ENCODE measurements around the gene F12.
"Not testable (repeated sequence)": the region's sequence is repeated elsewhere in the genome, so short reads cannot be mapped to it uniquely, and the experiment has no call there.

Gene F12

DNA sequence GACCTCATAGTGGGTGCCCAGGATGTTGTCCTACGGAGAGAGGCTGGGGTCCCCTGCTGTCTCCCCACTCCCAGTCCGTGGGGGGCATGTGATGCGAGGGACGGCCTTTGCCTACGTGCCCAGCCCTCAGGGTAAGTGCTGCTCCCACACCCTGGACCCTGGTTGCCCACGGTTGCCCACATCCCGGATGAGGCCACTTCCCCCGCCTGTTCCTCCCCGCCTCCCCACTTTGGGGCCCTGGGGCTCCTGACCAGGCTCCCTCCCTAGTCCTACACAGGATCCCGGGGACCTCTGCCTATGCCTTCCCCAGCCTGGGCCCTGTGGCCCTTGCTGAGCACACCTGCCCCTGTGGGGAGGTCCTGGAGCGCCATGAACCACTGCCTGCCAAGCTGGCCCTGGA is 23.6 kb downstream of the F12 start:
- no peak for DNase-seq

DNA sequence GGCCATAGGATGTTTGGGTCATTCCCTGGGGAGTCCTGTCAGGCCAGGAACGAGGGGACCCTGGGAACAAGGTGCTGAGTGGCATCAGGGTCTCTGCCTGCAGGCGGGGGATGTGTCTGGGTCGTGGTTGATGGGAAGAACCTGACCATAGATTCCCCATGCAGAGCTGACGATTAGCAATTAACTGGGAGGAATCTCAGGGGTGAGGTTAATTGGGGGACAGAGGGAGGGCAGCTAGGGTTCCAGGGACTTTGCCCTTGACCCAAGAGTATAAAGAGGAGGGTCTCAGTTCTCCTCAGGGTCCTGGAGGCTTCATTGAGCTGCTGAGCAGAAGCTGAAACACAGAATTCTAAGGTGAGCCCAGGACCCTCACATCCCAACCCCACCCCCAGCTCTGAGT is 25.2 kb downstream of the F12 start, which contains the start of gene SLC34A1:
TSS of gene SLC34A1 (plus strand) at position 301 of the 400 bp plus-strand sequence. CDS start 1,308 bp downstream, outside the sequence.
- DNase-seq, result no peak

DNA sequence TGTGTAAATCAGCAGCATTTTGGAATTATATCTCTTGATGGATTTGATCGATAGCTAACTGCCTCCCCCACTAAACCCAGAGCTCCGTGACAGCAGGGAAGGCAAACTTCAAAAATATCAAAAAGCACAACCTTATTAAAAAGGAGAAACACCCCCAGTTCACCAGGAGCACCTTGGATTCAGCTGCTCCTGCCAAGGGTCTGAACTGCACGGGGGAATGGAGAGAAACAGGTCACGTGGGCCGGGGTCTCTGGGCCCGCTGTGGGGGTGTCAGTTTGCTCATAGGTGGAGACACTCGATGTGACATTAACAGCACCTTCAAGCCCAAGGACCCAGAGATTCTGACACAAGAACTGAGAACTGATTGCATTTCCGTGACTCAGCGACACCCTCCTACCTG is 26.2 kb downstream of the F12 start:
- no peak for DNase-seq

DNA sequence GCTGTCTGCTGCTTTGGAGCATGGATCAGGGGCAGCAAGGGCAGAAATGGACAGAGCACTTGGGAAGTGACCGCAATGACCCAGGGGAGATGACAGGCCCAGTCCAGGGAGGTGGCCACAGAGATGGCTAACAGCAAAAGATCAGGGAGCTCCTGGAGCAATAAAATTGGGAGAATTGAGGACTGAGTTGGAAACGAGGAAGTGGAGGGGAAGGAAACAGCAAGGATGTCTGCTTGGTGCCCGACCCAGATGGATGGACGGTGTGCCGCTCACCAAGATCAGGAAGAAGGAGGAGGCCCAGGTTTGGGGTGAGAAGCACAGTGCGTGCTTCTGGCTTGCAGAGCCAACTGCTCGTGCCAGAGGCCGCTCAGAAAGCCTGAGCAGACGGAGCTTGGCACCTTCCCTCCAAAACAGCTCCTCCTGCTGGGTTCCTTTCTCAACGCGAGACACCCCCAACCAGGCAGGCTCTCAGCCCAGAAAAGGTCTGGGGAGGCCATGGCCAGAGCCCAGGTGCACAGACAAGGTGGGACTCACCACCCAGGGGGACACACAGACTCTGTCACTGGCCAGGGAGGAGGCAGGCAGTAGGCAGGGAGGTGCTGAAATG is 26.8 kb downstream of the F12 start:
- peak; percentile 73 for DNase-seq

DNA sequence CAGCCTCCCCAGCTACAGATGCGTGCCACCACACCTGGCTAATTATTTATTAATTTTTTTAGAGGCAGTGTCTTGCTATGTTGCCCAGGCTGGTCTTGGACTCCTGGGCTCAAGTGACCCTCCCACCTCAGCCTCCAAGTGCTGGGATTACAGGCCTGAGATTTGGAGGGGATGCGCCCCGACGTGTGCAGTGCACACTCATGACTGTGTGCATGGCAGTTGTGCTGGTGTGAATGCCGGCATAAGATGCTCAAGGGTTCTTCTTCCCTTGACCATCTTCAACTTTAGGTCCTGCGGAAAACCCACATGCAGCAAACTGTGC is 28.6 kb downstream of the F12 start:
- DNase-seq, result no peak

DNA sequence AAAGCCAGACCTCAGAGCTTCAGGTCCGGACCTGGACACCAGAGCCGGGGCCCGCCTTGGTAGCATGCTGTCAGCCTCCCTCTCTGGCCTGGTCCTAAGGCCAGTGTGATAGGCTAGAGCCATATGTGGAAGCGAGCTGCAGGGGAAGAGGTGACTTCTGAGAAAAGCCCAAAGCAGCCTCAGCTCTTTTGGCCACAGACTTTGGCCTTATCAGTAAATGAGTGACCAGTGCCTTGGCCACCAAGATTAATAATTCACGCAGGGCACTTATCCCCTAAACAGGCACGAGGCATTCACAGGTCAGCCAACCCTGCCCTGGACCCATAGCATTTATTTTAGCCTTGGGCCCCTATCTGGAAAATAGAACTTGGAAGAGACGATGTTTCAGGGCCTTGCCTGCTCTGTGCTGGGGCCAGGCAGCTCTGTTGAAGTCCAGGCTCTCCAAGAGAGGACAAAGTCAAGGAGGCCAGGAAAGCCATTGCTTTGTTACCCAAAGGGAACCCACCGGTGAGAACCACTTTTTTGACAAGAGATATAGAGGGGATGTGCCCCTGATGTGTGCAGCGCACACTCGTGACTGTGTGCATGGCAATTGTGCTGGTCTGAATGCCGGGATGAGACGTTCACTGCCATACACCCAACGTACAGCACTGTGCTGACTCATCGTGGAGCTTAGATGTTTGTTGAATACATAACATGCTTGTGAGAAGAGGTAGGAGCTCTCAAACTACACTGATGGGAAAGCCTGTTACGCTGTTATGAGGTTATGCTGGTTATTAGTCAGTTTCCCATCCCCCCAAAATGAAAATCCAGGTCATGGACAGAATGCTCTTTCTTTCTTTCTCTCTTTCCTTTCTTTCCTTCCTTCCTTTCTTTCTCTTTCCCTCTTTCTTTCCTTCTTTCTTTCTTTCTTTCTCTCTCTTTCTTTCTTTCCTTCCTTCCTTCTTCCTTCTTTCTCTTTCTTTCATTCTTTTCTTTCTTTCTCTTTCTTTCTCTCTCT is 30.2 kb downstream of the F12 start:
- DNase-seq, result no peak

DNA sequence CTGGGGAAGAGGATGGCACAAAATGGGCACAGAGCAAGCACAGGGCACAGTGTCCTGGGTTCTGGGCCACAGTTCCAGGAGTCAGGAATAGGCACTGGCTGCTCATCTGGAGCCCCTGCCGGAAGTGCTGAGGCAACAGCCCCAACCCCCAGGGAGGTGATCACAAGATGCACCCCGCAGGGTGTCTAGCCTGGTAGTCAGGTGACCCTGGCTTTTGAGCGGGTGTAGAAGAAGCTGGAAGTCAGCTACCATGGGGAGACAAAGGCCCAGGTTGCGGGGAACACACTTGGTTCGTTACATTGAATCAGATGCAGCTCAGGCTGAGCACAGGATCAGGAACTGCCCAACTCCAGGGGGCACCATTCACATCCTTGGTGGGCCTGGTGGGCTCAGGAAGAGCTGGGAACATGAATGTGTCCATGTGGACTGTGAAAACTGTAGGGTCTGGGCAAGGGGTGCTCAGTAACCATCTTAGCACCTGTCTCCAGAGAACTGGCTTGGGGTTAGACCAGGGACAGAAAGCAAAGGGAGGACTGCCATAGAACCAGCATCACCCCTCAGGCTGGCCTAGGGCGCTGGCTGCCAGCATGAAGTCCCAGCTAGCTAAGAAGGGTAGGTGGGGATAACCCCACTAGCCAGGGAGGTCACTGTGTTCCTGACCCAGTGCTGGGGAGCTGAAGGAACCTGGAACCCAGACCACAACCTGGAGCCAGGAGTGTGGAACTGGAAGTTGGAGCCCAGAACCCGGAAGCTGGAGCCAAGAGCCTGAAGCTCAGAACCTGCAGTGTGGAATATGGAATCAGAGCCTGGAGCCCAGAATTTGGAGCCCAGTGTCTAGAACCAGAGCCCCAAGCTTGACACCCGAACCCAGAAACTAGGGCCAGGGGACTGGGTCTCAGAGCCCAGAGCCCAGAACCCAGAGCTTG is 31.2 kb downstream of the F12 start:
- peak; percentile 10 for DNase-seq

DNA sequence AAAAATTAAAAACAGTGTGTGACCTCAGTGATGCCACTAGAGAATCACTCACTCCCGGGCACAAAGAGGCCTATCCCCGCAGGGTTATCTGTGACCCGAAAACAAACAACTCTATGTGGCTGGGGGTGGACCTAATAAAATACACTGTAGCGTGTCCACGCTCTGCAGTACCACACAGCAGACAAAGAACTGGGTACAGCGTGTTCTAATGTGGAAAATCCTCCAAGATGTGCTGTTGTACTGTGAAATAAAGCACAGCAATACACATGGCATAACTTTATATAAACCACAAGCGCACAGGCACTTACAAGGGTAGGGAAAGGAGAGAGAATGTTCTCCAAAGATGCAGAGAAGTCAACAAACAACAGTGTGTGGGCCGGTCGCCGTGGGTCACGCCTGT is 33.3 kb downstream of the F12 start:
- no peak for DNase-seq

DNA sequence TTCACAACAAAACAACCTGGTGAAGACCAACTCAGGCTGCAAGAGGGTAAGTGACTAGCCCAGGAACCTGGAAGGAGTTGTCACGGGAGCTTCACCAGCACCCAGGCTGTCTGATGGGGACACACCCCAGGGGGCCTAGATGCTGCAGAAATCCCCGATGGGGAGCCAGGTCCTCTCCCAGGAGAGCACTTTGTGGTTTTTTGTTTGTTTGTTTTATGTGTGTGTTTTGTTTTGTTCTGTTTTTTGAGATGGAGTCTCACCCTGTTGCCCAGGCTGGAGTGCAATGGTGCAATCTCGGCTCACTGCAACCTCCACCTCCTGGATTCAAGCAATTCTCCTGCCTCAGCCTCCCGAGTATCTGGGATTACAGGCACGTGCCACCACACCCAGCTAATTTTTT is 33.8 kb downstream of the F12 start:
- not testable (repeated sequence) for DNase-seq

DNA sequence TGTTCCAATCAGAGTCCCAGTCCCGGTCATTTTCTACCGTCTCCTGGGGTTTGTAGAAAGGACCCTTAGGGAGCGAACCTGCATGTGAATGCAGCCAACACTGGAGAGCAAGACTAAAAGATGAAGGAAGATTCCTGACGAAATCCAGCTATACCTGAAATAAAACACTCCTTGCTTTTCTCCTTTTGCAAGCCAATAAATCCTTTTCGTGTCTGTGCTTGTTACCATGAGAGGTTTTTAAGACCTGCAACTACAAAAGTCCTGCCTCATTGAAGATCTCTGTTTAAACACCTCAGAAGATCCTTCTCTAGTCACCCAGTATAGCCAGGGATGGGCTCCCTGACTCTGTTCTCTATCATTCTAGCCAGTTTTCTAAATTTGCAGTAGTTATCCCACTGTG is 35.2 kb downstream of the F12 start:
- DNase-seq, result no peak

DNA sequence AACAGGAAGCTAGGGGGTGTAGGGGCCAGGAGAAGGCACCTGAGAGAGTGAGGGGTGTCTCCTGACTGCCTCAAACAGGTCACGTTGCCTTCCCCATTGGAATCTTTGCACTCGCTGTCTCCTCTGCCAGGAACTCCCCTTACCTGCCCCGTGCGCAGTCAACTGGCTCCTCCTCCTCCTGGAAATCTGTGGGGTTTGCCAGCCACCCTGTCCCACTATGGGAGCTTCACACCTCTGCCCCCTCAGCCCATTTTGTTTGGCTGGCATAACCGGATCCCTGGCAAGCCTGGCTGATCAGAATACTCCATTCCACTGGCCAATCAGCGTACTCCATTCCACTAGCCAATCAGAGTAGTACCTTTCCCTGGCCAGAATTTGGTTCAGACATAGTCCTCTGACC is 35.6 kb downstream of the F12 start:
- DNase-seq, result peak; percentile 15

DNA sequence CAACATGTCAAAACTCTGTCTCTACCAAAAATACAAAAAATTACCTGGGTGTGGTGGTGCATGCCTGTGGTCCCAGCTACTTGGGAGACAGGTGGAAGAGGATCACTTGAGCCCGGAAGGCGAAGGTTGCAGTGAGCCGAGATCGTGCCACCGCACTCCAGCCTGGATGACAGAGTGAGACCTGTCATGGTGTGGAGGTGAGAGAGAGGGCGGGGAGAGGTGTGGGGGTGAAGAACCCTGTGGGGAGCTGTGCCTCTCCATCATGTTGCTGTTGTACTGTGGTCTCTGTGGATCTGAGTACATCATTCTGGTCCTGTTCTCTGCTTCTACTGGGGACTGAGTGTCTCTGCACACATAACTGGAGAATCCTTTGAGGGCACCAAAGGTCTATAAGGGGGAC is 36.5 kb downstream of the F12 start:
- no peak for DNase-seq

DNA sequence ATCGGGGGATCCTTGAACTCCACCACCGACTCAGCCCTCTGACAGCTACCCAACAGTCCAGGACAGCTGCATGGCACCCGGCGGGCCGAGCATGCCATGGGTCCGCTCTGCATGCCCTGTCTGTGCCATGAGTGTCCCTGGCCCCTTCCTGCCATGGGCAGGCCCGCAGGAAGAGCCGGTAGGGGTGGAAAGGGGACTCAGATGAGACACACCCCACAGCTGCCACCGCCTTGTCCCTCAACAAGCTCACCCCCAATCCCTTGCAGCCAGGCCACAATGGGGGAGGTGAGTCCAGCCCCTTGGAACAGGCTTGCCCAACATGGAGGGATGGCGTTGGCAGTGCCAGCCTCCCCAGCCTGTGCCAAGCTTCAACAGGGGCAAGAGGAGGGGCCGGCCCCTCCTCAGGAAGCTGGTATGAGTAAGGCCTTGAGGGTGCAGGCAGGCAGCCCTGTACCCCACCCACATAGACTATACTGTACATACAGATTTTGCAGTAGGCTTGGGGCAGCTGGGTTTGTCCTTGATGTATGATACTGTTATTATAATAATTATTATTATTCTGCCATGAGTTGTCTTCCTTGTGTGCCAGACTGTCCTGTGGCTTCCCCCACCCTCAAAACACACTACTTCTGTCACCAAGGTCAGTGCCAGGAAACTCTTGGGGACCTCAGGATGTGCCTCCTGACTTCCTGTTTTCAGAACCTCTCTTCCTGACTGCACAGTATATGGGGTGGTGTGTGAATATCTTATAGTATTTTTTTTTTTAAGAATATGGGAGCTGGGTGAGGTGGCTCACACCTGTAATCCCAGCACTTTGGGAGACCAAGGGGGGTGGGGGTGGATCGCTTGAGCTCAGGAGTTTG is 37.1 kb downstream of the F12 start:
- DNase-seq, result peak; percentile 35

DNA sequence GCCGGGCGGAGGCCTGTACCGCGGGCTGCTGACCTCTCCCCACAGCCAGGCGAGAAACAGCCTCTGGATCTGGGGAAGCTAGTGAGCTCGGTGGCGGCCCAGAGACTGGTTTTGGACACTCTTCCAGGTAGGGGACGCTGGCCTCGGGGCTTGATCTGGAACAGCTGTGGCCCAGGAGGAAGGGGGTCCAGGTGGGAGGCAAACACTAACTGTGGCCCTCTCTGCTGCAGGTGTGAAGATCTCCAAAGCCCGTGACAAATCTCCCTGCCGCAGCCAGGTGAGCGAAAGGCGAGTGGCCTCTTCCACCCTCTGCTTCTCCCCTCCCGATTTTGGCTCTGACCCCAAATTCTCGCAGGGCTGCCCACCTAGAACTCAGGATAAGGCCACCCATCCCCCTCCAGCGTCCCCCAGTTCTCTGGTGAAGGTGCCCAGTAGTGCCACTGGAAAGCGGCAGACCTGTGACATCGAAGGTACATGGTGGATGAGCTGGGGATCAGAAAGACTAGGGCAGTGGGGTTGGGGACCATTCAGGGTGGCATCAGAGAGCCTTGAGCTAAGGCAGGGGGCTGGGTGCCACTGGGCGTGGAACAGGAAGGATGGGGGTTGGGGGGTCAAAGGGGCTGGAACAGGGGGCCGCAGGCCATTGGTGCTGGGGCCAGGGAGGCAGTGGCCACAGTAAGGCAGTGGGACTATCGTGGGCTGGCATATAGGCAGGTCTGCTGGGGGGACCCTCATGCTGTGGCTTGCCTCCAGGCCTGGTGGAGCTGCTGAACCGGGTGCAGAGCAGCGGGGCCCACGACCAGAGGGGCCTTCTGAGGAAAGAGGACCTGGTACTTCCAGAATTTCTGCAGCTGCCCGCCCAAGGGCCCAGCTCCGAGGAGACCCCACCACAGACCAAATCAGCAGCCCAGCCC is 38.0 kb downstream of the F12 start:
- no peak for DNase-seq

DNA sequence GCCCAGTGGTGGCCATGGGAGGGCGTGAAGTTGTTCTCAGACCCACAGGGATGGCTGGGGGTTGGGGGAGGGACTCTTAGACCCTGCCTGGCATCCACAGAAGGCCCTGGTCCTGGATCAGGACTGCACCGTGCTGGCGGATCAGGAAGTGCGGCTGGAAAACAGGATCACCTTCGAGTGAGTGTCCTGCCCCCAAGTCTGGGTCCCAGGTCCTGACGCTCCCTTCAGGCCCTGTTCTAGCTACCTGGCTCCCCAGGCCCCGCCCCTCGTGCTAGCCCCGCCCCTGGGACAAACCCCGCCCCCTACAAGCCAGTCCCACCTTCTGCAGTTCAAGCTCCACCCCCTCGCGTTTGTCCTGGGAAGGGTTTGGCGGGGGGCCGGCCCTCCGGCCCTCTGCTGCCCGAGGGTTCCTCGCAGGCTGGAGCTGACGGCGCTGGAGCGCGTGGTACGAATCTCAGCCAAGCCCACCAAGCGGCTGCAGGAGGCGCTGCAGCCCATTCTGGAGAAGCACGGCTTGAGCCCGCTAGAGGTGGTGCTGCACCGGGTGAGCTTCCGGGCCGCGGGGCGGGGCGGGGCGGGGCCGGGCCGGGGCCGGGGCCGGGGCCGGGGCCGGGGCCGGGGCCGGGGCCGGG is 38.8 kb downstream of the F12 start:
- DNase-seq, result peak; percentile 92

DNA sequence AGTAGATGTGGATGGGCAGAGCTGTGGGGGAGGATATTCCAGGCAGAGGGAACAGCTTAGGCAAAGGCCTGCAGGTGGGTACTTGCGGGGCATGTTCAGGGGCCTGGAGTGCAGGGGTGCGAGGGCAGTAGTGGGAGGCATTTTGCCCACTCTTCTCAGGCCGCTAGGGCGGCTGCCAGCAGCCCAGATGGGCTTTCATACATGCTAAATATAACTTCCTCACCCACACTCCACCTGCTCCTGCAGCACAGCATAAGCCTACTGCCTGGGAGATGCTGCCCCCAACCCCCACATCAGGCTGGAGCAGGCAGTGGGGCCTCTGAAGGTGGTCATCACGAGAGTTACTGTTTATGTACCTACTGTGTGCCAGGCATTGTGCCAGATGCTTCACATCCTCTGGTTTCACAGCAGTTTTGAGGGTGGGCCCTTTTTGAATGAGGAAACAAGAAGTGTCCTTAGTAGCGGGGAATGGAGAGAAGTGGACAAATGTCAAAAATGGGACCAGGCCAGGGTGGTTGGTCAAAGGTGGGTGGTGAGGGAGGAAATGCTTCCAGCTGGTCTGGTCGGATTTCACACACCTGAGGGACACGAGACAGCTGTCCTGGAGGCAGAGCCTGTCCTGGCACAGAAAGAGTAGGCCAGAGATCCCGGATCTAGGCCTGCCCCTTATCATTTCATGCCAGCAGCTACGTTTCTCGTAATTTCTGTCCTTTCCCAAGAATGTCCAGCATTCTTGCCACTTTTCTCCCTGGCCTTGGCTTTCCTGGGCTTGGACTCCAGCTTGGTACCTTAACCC is 39.5 kb downstream of the F12 start:
- DNase-seq, result peak; percentile 46

DNA sequence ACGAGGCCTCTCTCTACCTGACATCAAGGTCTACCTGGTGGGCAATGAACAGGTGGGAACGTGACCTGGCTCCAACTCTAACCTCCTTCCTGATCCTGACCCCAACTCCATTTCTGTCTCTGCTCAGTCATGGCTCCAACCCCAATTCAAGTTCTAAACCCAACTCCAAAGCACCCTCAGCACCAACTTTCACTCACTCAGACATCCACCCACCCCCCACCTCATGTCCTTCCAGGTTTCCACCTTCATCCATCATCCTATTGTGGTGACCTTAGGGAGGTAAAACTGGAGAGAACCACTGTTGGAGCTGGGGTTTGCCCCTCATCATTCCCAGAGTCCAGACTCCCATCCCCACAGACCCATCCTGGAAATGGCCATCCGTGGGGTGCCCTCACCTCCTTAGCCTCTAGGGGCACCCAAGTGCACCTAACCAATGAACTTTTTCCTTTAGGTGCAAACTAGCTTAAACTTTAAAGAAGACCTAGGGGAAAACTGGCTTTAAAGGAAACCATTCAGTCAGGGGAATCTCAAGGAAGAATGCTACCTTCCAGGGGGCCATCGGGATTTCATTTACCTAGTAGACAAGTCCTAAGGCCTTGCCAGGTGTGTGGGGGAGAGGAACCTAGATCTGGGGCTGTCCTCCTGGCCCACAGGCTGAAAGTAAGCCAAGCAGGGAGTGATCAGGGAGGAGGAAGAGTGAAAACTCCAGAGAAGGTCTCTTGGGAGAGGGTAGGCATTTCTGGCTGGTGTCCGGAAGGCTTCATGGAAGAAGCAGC is 40.3 kb downstream of the F12 start:
- DNase-seq, result peak; percentile 29

DNA sequence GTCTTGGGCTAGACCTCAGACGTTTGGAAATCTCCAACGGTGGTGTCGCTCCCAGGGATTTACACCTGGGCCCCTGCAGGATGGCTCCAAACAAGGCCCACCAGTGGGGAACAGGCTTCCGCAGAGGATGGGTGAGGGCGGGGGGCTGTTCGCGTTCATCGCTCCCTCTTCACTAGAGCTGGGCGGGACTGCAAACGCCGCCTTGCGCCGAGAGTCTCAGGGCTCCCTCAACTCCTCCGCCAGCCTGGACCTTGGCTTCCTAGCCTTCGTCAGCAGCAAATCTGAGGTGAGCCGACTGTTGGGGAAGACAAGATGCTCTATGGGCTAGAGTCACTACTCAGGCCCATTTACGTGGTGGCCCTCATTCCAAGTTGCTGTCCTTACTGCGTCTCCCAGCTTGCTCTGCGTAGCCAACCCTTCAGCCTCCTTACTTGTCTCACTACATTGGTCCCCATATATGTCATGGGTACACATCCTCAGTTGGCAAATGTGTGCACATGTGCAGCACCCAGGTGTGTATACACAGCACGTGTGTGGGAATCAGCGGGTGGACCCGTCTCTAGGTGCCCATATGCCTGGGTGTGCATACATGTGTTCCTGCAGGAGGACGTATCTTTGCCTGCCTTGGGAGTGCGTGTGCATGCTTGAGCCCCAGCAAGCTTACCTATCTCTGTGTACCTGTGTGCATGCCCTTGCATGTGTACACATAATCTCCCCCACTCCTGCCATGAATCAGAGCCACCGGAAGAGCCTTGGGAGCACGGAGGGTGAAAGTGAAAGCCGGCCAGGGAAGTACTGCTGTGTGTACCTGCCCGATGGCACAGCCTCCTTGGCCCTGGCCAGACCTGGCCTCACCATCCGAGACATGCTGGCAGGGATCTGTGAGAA is 41.1 kb downstream of the F12 start:
- DNase-seq, result peak; percentile 17
